HG03354 (cell line): Measurements from ENCODE around the gene FMNL2.

Source experiments
- ATAC-seq: cut with Tn5 transposase; IDR thresholded peaks from one replicate; pipeline ENCODE4 v1.9.1; 2021; ENCODE audit warnings: mild to moderate bottlenecking; ENCODE audit not compliant: unreplicated experiment, poor library complexity, severe bottlenecking

The FMNL2 gene

DNA sequence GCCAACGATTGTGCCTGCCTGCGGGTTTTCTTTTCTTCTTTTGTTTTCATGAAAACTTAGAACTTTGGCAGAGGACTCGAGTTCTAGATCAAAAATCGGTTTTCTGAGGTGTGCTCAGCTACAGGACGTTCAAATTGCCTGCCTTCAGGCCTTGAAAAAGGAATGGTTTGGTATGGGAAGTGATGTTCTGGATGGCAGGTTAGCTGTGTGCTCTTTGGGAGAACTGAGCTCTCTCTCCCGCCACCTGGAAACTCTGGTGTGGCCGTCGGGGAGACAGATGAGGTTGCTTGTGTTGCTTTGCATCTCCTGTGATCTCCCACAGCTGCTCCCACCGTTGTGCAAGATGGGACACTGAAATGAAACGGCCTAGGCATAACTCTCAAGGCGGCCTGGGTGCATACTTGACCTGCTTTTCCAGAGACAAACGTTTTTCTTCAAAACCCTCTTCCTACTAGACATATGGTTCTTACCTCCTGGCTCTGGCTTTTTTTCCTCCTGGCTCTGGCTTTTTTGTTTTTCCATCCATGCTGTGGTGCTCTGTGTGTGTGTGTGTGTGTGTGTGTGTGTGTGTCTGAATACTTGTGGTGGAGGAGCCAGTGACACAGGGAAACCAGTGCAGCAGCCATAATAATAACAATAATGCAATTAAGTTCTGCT, 2.0 kb downstream of the FMNL2 start:
- no peak for ATAC-seq

DNA sequence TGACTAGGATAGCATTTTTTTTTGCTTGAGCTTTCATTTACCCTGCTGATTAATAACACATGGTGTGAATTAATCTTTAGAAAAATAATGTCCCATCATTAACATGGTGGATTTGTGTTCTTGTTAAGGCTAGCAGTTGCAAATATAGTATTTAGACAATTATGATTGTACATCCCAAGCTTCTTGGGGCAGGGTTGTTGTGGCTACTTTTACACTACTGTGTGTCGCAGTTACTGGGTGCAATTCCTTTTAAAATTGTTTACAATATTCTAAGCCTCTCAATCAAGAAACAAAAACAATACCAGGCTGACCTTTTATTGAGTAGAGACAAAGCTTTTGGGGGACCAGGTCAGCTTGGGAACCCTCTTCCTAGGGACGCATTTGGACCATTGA, 2.5 kb downstream of the FMNL2 start:
- ATAC-seq = no peak

DNA sequence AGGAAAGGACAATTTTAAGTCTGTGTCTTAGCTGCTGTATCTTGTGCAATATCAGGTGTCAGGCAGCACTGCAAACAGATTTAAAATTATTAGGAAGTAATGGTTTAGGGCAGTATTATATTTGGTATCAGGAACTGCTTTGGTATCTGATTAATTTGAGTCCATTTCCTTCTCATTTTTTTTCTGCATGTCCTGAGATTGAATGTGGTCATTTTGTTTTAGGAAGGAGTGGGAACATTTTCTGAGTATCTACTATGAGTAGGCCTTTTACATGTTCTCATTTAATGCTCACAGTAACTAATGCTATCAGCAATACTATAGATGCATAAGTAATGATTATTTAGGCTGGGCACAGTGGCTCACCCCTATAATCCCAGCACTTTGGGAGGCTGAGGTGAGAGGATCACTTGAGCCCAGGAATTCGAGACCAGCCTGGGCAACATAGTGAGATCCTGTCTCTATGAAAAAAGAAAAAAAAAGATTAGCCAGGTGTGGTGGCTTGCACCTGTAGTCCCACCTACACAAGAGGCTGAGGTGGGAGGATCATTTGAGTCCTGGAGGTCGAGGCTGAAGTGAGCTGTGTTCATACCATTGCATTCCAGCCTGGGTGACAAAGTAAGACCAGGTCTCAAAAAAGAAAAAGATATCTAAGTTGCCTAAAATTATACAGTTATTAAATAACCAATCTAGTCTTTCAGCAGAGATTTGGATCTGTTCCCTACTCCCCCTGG, 4.7 kb downstream of the FMNL2 start:
- no peak for ATAC-seq

DNA sequence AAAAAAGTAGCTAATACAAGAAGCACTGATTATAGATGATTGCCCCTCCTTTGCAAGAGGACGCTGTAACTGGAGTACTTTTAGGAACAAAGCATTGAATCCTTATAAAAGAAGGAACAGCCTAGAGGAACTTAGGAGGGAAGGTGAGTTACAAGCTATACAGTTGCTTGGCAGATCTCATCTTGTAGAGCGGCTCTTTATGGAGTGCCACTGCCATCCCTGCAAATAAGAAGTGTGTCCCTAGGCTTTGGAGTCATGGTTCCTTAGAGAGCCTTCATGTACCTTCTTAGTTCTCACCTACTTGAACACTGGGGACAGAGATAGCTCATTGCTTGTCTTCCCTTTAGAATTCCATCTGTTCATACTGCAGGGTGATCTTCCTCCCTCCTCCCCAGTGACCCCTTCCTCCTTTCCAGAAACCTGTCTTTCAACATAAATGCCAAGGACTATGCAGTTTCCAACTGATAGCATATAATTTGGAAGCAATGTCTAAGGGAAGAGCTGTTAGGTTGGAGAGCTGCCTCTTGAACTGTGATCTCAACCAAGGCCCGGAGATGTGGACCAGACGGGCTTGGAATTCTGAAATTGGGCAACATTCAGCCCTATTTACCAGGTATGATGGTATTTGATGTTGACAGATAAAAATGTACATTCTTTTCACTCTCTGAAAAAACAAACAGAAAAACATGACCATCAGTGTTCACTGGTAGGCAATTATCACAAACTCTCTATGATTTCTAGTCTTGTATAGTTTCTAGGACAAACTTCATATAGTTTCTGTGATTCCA, 7.5 kb downstream of the FMNL2 start:
- no peak for ATAC-seq

DNA sequence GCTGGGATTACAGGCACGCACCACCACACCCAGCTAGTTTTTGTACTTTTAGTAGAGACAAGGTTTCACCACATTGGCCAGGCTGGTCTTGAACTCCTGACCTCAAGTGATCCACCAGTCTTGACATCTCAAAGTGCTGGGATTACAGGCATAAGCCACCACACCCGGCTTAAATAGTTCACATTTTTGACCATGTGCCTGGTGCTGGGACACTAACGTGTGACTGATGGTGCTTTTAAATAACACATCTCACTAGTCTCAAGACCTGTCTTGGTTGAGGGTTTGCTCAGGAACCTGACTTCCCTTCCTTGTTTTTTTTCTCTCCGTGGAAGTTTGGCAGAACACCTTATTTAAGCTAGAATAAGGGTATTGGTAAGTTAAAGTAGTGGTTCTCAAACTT, 8.5 kb downstream of the FMNL2 start:
- ATAC-seq = no peak

DNA sequence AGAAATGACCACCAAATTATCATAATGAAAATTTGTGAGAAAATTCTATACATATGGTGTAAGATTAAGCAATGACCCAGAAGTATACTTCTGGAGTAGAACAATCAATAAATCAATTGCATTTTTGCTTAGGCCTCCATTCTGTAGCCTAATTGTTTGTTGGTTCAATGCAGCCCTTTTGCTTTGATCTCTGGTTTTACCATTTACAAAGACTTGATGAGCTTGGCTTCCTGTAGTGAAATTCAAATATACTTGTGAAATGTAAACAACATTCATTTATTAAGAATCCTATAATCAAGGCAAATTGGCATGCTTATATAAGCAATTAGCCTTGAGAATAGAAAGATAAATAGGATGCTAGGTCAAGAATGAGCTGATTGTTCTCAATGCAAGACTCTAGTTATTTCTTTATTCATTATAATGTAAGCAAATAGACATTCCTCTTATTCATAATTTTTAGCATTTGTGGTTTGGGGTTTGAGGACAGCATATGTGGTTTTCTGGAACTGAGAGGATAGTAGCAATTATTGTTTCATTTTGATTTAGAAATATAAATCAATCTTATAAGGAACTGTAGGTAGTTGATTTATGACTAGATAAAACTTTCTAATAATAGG, 9.7 kb downstream of the FMNL2 start:
- ATAC-seq = no peak

DNA sequence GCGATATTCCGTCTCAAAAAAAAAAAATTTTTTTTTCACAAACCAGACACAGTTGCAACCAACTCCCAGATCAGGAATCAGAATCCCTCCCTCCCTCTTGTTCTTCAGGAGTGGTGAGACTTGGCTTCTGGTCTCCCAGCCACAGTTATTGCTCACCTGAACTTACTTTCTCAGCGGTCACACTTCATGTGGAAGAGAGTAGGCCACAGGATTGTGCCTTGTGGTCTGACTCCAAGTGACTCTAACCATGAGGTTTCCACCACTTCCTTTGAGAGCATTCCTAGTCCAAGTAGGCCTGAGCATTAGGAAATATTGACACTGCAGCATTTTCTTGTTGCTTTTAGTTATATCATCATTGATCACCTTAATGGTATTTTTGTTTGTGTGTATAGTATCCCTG, 12.1 kb downstream of the FMNL2 start:
- ATAC-seq = no peak

DNA sequence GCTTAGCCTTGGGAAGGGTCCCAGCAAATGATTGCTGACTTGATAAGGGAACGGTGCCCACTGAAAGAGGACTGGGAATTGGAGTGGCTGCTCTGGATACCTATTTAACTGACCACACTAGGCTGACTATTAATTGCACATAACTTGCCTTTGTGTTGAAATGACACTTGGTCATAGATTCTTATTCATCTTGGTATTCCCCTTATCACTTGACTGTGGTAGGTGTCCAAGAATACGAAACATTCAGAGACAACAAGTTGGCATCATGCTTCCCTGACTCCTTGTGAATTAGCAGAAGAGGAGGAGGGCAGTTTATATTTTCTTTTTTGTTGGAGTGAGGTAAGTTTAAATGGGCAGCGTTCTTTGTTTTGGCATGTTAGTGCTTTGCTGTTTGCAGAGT, 13.4 kb downstream of the FMNL2 start:
- no peak for ATAC-seq

DNA sequence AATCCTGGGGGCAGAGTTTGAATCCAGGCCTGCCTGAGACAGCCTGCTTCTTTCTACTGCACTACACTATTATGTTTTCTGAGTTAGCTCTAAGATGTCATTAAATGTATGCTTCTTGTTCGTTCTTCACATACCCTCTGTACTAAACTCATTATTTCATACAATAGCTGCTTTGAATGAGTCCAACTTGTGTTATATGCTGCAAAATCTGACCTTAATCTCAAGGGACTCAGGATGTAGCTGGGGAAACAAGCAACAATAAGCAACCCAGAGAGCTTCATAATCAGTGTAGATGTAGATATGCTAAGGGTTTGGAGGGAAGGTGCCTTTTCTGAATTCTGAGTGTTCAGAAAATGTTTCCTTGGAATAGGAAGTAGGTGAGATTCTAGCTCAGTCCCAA, 14.4 kb downstream of the FMNL2 start:
- ATAC-seq = no peak

DNA sequence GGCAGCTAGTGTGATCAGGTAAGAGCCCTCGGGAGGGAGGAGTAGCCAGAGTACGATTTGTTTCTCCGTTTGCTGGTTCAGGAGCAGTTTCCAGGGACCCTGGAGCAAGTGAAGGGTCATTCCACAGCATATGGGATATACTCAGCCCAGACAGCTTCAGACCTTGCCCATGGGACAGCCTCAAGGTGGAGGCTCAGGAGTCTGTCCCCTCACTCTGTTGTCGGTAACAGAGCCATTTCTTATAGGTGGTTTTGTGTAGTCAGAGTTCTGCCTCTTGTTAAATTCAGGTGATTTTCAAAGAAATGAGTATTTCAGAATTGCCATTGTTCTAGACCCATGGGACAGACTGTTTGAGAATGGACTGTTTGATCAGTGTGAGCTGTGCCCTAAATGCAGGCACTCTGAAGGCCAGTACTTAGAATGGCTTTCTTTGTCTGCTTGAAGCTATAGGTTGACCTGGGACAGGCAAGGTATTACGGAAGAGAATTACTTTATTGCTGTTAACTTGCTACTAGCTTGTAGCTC, 15.2 kb downstream of the FMNL2 start:
- ATAC-seq = no peak

DNA sequence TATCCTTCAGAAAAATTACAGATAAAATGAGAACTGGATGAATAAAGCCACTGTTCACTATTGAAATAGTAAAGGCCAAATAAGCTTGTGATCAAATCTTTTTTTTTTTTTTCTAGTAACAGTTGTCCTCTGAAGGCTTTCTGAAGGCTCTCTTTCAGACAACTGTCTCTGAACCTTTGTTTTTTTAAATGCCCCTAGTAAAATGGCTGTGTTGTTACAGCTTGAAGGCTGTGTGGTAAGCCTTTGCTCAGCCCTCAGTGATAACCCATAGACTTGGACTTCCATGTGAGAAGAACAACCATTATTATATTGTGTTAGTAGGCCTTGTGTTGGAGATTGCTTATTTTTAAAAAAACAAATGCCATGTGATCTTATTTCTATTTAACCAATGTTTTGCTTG, 17.6 kb downstream of the FMNL2 start:
- ATAC-seq = no peak

DNA sequence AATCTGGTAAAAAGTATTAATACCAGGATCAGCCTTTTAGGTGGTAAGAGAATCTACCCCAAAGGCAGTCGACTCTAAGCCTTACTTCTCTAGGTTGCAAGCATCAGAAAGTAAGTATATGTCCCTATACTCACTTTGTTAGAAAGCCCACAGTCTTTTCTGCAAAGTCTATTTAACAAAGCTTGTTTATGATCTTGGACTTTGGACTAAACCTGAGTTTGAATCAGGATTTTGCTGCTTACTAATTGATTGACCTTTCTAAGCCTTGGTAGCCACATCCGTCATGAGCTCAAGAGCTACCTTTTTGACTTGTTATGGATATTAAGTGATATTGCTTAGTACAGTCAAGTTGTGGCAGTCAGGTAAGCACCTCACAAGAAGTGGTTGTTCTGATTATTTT, 18.4 kb downstream of the FMNL2 start:
- no peak for ATAC-seq

DNA sequence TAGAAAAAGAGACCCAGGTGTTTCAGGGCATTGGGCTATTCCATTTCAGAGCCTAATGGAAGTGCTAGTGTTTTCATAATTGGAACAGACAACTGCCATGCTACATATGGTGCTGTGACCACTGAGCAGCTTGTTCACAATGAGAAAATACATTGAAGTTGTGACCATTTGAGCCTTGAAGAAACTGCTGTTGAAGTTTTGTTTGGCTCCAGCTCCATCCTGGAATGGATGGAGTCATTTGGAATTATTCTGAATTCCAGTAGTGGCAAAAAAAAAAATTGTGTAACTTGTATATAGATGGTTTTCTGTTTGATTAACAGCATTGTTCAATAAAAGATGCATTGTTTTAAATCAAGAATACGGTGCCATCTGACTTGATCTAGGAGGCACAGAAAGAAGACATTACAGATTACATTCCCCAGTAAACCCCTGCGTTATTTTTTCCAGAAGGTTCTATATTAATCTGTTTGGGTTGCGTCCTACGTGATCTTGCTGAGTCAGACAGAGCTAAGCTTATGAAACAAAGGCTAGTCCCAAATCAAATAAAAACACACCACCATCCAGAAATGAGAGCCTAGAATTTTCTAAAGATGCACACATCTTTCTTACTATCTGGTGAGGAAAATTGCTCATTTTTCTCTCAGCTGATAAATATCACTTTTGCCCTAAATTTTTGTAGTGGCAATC, 19.2 kb downstream of the FMNL2 start:
- no peak for ATAC-seq

DNA sequence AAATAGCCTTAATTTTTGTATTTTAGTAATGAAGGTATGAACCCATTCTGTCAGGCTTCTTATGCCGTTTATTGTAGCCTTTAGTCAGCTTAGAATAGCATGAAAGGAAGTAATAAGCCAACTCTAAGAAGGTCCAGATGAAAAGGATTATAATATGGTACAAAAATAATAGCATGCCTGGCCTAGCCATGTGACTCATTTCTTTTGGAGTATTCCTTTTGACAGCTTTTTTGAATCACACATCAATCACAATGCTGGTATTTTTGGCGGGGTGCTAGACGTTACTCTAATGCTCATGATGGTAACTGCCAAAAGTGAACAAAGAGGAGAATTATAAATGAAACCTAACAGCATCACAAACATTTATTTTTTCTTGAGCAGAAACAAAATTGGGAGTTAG, 19.9 kb downstream of the FMNL2 start:
- ATAC-seq = no peak

DNA sequence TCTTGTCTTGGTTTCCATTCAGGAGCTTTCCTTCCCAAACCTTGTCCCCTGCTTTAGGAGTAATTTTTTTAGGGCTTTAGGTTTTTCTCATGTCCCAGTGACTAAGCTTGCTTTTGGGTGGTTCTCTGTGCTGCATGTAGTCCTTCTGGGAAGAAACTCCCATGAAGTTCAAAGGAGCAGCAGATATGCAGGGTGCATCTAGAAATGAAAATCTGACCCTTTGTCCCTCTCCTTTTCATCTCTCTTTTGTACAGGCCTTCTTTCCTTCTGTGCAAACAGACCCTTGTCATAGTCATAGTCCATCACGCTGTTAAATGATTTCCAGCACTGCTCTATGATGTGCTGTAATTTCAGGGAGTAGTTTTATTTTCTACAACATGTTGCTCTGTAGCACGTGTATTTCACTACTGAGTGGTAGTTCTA, 20.4 kb downstream of the FMNL2 start:
- ATAC-seq = no peak

DNA sequence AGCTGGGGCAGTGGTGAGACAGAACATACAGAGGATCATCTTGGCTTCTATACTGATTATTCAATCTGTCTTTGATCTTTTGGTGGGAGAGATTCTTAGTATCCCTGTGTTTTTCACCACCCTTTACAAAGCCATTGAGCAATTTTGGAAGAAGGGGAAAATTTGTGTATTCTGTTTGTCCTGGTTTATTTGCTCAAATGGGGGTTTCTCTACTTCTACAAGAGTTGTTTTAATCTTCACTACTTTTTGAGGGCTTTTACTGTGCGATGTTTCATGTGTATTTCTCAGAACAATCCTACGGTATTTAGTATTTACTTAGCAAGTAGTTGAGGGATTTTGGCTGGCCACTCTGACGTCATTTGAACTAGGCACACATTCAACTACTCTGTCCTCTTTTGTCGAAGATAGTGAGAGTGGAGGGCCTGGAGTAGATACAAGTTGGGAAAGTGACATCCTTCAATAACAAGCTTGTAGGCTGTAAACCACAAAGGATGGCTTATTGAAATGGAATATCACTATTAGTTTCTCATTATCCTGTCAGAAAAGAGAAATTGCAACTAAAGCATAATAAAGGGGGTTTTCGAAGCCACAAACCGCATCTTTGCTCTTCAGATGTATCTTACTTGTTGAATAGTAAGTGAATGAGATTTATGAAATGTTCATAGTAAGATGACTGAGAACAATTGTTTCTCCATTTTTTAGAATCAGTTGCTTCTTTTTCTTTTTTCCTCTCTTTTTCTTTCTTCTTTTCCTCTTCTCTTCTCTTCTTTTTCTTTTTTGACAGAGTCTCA, 24.8 kb downstream of the FMNL2 start:
- no peak for ATAC-seq

DNA sequence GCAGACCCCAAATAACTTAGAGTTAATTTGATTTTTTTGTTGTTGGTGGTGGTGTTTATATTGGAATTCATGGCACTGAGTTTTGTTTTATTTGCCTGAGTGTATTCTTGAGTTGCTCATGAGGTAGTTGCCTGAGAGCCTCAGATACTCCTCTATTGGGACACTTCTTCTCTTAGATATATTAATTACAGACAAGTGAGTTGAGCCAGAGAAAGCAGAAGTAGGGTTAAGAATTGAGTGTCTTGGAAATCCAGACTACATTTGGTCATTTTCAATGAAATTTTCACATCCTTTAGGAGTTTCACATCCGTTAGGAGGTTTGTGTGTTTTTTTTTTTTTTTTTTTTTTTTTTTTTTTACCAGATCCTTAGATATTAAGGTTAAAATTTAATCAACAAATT, 29.0 kb downstream of the FMNL2 start:
- ATAC-seq = no peak

DNA sequence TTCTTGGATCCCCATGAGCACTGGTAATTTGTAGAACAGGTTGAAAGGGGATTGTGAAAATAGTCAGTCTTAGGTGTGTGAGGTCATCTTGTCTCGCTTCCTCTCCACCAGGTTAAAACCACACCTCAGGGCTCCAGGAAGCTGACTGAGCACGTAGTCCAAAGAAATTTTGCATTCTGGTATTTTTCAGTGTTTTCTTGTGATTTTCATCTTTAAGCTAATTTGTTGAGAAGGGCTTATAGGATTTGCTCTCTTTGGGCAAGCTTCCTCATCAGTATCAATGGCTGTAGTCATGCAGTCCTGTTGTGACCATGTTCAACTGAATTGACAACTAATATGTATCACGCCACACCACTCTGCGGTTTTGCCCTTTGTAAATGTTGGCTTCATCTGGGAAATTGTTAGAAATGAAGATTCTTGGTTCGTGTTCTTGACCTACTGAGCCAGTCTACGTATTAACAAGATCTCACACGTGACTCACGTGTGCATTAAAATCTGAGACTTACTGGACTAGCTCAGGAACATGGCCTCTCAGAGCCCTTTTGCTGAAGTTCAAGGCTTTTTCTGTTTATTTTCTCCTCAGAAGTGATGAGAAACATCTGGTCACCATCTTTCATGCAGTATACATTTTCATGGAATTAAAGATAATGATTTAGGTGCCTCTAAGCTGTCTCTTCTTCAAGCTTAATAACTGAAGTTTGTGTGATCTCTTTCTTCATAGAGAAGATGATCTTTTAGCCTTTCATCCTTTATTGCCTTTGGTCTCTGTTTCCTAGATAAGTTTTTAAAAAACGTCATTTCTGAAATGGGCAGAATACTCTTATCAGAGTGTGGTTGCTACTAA, 32.8 kb downstream of the FMNL2 start:
- ATAC-seq = peak; percentile 76
